ENCODE measurements around the gene FPR2.
A peak's percentile ranks its signal among the peaks of the same experiment; 100 is the strongest.

The FPR2 gene

DNA sequence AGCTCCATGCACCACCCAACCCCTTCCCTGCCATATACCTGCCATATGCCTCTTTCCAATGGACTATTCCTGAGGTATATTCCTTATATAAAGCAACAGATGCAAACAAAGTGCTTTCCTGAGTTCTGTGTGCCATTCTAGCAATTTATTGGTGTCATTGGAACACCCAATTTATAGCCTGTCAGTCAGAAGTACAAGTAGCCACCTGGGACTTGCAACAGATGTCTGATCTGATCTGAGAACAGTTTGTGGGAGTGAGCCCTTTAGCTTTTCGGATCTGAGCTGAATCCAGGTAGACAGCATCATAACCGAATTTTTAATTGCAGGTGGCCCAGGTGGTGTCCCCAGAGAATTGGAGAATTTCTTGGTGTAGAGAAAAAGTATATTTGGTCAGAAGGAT is 33.0 kb downstream of the FPR2 start:
- Histone ChIP-seq H3K4me1 (ENCODE audit: control insufficient read depth in 1 of 2, insufficient read depth in 2 of 2, low read length in 2 of 2) (peaks cover 0 to 4% of the 10 kb centered on the region in 2 experiments), H3K79me1 (ENCODE audit: low read length) (peaks cover 2% of the 10 kb centered on the region), H3K4me3 (ENCODE audit: low read depth, low read length) (no peak overlapping the region), H4K8ac (ENCODE audit: low read depth, low read length) (no peak overlapping the region), H2BK120ac (ENCODE audit: insufficient read depth, low read length, poor library complexity) (no peak overlapping the region), H3K27me3 (ENCODE audit: insufficient read depth, low read length) (no peaks in the 10 kb centered on the region), H3K36me3 (ENCODE audit: control insufficient read depth in 1 of 2, insufficient read depth in 2 of 2, low read length in 2 of 2) (no peaks in the 10 kb centered on the region), H2AK5ac (ENCODE audit: low read length) (no peak overlapping the region), H4K91ac (ENCODE audit: low read depth, low read length) (no peak overlapping the region), H3K18ac (ENCODE audit: low read length) (no peak overlapping the region), H3K9me3 (ENCODE audit: insufficient read depth, low read depth, low read length) (no peaks in the 10 kb centered on the region), H3K27ac (ENCODE audit: low read depth, low read length) (no peak overlapping the region), H2BK12ac (ENCODE audit: low read length) (no peak overlapping the region), H3K14ac (ENCODE audit: low read length) (no peak overlapping the region), H3K79me2 (ENCODE audit: control insufficient read depth, insufficient read depth, low read length, poor library complexity) (no peaks in the 10 kb centered on the region), H2BK5ac (ENCODE audit: low read depth, low read length, poor library complexity) (no peak overlapping the region), H3K4ac (ENCODE audit: low read depth, low read length) (no peak overlapping the region), H2AFZ (ENCODE audit: insufficient read depth, low read length, poor library complexity) (no peak overlapping the region), H4K12ac (ENCODE audit: low read depth, low read length) (no peak overlapping the region), H3K23ac (ENCODE audit: low read length) (no peak overlapping the region), H3K4me2 (ENCODE audit: low read length) (no peak overlapping the region), H3K9ac (ENCODE audit: low read length) (no peak overlapping the region)
- no CpG with 5 or more reads among the region's 2 CpGs for WGBS (ENCODE audit: extremely low coverage, insufficient coverage, insufficient read length)
- no peak for DNase-seq

DNA sequence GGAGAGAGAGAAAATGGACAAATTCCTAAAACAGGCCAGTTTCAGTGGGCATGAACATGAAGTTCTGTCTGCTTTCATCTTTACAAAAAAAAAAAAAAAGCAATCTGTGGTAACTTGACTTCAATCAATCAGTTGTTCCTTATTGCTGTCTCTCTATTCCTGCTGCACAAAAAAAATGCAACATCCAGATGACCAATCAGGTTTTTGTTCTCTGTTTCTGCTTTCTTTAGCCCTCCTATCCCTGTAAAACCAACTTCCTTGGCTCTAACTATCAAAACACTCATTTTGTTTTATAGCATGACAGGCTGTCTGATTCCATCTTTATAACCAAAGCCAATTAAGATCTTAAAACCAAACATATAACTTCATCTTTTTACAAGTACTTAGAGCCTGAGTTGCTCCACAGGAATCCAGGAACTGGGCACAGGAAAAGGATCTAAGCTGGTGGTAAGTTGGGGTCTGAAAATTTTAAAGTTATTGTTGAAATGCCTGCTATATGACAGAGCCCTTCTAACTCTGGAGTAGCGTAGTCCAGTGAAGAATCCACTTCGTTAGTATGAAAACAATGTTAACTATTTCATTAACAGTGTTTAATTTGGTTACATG is 34.0 kb downstream of the FPR2 start, which contains the start of gene FPR3:
Gene FPR3 (plus strand): TSS at position 273 of the 606 bp plus-strand sequence. CDS start 28,592 bp downstream, outside the sequence.
- peaks cover 10% of the 10 kb centered on the region for H3K79me1 ChIP-seq (ENCODE audit: low read length)
- H4K12ac ChIP-seq (ENCODE audit: low read depth, low read length), result no peak within 1 kb of the TSS
- no peak within 1 kb of the TSS for H3K18ac ChIP-seq (ENCODE audit: low read length)
- no peak within 1 kb of the TSS for H2BK120ac ChIP-seq (ENCODE audit: insufficient read depth, low read length, poor library complexity)
- peak in 1 of 2 donors; percentile 18 for DNase-seq
- no peak within 1 kb of the TSS for H2AK5ac ChIP-seq (ENCODE audit: low read length)
- H4K8ac ChIP-seq (ENCODE audit: low read depth, low read length), result no peak within 1 kb of the TSS
- peaks cover 6 to 11% of the 10 kb centered on the region in 2 experiments for H3K4me1 ChIP-seq (ENCODE audit: control insufficient read depth in 1 of 2, insufficient read depth in 2 of 2, low read length in 2 of 2)
- H3K27me3 ChIP-seq (ENCODE audit: insufficient read depth, low read length), result no peaks in the 10 kb centered on the region
- H2AFZ ChIP-seq (ENCODE audit: insufficient read depth, low read length, poor library complexity), result no peak within 1 kb of the TSS
- H2BK5ac ChIP-seq (ENCODE audit: low read depth, low read length, poor library complexity), result no peak within 1 kb of the TSS
- H3K4me3 ChIP-seq (ENCODE audit: low read depth, low read length), result no peak within 1 kb of the TSS
- no peak within 1 kb of the TSS for H3K4me2 ChIP-seq (ENCODE audit: low read length)
- H2BK12ac ChIP-seq (ENCODE audit: low read length), result no peak within 1 kb of the TSS
- H3K9ac ChIP-seq (ENCODE audit: low read length), result no peak within 1 kb of the TSS
- no peak within 1 kb of the TSS for H3K4ac ChIP-seq (ENCODE audit: low read depth, low read length)
- H3K23ac ChIP-seq (ENCODE audit: low read length), result no peak within 1 kb of the TSS
- H3K36me3 ChIP-seq (ENCODE audit: control insufficient read depth in 1 of 2, insufficient read depth in 2 of 2, low read length in 2 of 2), result no peaks in the 10 kb centered on the region
- H3K79me2 ChIP-seq (ENCODE audit: control insufficient read depth, insufficient read depth, low read length, poor library complexity), result no peaks in the 10 kb centered on the region
- H3K14ac ChIP-seq (ENCODE audit: low read length), result no peak within 1 kb of the TSS
- WGBS (ENCODE audit: extremely low coverage, insufficient coverage, insufficient read length), result no CpG with 5 or more reads among the region's 2 CpGs
- H4K91ac ChIP-seq (ENCODE audit: low read depth, low read length), result no peak within 1 kb of the TSS
- no peak within 1 kb of the TSS for H3K27ac ChIP-seq (ENCODE audit: low read depth, low read length)
- H3K9me3 ChIP-seq (ENCODE audit: insufficient read depth, low read depth, low read length), result peaks cover 7% of the 10 kb centered on the region

GRCh38 chr19:51796195-51796679 is 35.3 kb downstream of the FPR2 start:
- peaks cover 13% of the 10 kb centered on the region for H3K79me1 ChIP-seq (ENCODE audit: low read length)
- no peak overlapping the region for H3K14ac ChIP-seq (ENCODE audit: low read length)
- H4K8ac ChIP-seq (ENCODE audit: low read depth, low read length), result no peak overlapping the region
- no peak overlapping the region for H4K12ac ChIP-seq (ENCODE audit: low read depth, low read length)
- no peak overlapping the region for H3K23ac ChIP-seq (ENCODE audit: low read length)
- peaks cover 7 to 12% of the 10 kb centered on the region in 2 experiments for H3K4me1 ChIP-seq (ENCODE audit: control insufficient read depth in 1 of 2, insufficient read depth in 2 of 2, low read length in 2 of 2)
- no peak overlapping the region for H2AFZ ChIP-seq (ENCODE audit: insufficient read depth, low read length, poor library complexity)
- H3K4me2 ChIP-seq (ENCODE audit: low read length), result no peak overlapping the region
- H3K9ac ChIP-seq (ENCODE audit: low read length), result no peak overlapping the region
- no peaks in the 10 kb centered on the region for H3K79me2 ChIP-seq (ENCODE audit: control insufficient read depth, insufficient read depth, low read length, poor library complexity)
- no peak overlapping the region for H4K91ac ChIP-seq (ENCODE audit: low read depth, low read length)
- DNase-seq, result no peak
- no peak overlapping the region for H3K27ac ChIP-seq (ENCODE audit: low read depth, low read length)
- no peak overlapping the region for H3K4me3 ChIP-seq (ENCODE audit: low read depth, low read length)
- no peak overlapping the region for H2BK5ac ChIP-seq (ENCODE audit: low read depth, low read length, poor library complexity)
- no peak overlapping the region for H2BK12ac ChIP-seq (ENCODE audit: low read length)
- no peaks in the 10 kb centered on the region for H3K27me3 ChIP-seq (ENCODE audit: insufficient read depth, low read length)
- no peak overlapping the region for H2BK120ac ChIP-seq (ENCODE audit: insufficient read depth, low read length, poor library complexity)
- H3K36me3 ChIP-seq (ENCODE audit: control insufficient read depth in 1 of 2, insufficient read depth in 2 of 2, low read length in 2 of 2), result no peaks in the 10 kb centered on the region
- WGBS (ENCODE audit: extremely low coverage, insufficient coverage, insufficient read length), result 100% methylated on average over 2 of the region's 8 CpGs
- no peak overlapping the region for H3K18ac ChIP-seq (ENCODE audit: low read length)
- no peak overlapping the region for H2AK5ac ChIP-seq (ENCODE audit: low read length)
- no peak overlapping the region for H3K4ac ChIP-seq (ENCODE audit: low read depth, low read length)
- H3K9me3 ChIP-seq (ENCODE audit: insufficient read depth, low read depth, low read length), result peaks cover 10% of the 10 kb centered on the region

- H2BK120ac ChIP-seq (ENCODE audit: insufficient read depth, low read length, poor library complexity), result no peak overlapping the region
- H3K23ac ChIP-seq (ENCODE audit: low read length), result no peak overlapping the region
- WGBS (ENCODE audit: extremely low coverage, insufficient coverage, insufficient read length), result 100% methylated on average over 1 of the region's 5 CpGs
- DNase-seq, result no peak
- H4K12ac ChIP-seq (ENCODE audit: low read depth, low read length), result no peak overlapping the region
- H3K9ac ChIP-seq (ENCODE audit: low read length), result no peak overlapping the region
- H4K8ac ChIP-seq (ENCODE audit: low read depth, low read length), result no peak overlapping the region
- H4K91ac ChIP-seq (ENCODE audit: low read depth, low read length), result no peak overlapping the region
- no peak overlapping the region for H3K4me2 ChIP-seq (ENCODE audit: low read length)
- H2BK5ac ChIP-seq (ENCODE audit: low read depth, low read length, poor library complexity), result no peak overlapping the region
- no peak overlapping the region for H3K4ac ChIP-seq (ENCODE audit: low read depth, low read length)
- peaks cover 14% of the 10 kb centered on the region for H3K79me1 ChIP-seq (ENCODE audit: low read length)
- H2BK12ac ChIP-seq (ENCODE audit: low read length), result no peak overlapping the region
- H3K18ac ChIP-seq (ENCODE audit: low read length), result no peak overlapping the region
- H3K27ac ChIP-seq (ENCODE audit: low read depth, low read length), result no peak overlapping the region
- H2AK5ac ChIP-seq (ENCODE audit: low read length), result no peak overlapping the region
- no peak overlapping the region for H3K14ac ChIP-seq (ENCODE audit: low read length)
- peaks cover 11% of the 10 kb centered on the region for H3K9me3 ChIP-seq (ENCODE audit: insufficient read depth, low read depth, low read length)
- no peak overlapping the region for H3K4me3 ChIP-seq (ENCODE audit: low read depth, low read length)
- H3K4me1 ChIP-seq (ENCODE audit: control insufficient read depth in 1 of 2, insufficient read depth in 2 of 2, low read length in 2 of 2), result peaks cover 7 to 12% of the 10 kb centered on the region in 2 experiments
- no peaks in the 10 kb centered on the region for H3K36me3 ChIP-seq (ENCODE audit: control insufficient read depth in 1 of 2, insufficient read depth in 2 of 2, low read length in 2 of 2)
- no peak overlapping the region for H2AFZ ChIP-seq (ENCODE audit: insufficient read depth, low read length, poor library complexity)
- H3K27me3 ChIP-seq (ENCODE audit: insufficient read depth, low read length), result no peaks in the 10 kb centered on the region
- no peaks in the 10 kb centered on the region for H3K79me2 ChIP-seq (ENCODE audit: control insufficient read depth, insufficient read depth, low read length, poor library complexity)
Measured at GRCh38 chr19:51797480-51797879, 36.5 kb downstream of the FPR2 start.
